Measurements from ENCODE around the gene MYH11. TPM values are rescaled to one million over a fixed set of nuclear protein-coding genes. Genes with fewer than 3 reads are reported as not detected.
"Not testable (repeated sequence)": the region's sequence is repeated elsewhere in the genome, so short reads cannot be mapped to it uniquely, and the experiment has no call there.

MYH11 gene
- total RNA-seq, 1 donor from 2014 or later = 0.04 TPM

DNA sequence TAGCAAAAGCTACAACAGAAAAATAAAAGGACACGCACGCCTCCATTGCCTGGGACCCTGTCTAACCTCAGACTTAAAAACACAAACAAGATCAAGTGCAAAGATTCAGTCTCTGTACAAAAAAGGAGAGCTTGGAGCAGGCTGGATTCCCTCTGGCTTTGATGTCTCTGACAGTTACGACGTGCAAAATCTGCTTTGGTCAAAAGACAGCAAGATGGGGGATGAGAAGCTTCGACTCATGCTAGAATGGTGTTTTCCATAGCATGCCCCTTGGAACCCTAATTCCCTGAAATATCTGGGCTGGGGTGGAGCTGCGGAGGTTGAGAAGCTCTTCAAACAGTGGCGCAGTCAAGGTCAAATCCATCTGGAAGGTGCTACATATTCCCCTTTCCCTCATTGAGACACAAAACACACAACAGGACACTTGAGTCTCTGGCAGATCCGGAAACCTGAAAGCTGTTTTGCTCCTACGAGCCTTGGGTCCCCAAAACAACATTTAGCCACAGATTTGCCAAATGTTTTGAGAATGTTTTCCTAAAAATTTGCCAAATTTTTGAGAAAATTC lies 9.1 kb downstream of the MYH11 start:
- no peaks in the 10 kb centered on the region for H3K36me3 ChIP-seq (ENCODE audit: control insufficient read depth, insufficient read depth, low read length)
- H3K4me3 ChIP-seq (ENCODE audit: low read depth, low read length) = no peak overlapping the region
- DNase-seq (ENCODE audit: low read depth) = no peak
- TF ChIP-seq, protein P1, sequence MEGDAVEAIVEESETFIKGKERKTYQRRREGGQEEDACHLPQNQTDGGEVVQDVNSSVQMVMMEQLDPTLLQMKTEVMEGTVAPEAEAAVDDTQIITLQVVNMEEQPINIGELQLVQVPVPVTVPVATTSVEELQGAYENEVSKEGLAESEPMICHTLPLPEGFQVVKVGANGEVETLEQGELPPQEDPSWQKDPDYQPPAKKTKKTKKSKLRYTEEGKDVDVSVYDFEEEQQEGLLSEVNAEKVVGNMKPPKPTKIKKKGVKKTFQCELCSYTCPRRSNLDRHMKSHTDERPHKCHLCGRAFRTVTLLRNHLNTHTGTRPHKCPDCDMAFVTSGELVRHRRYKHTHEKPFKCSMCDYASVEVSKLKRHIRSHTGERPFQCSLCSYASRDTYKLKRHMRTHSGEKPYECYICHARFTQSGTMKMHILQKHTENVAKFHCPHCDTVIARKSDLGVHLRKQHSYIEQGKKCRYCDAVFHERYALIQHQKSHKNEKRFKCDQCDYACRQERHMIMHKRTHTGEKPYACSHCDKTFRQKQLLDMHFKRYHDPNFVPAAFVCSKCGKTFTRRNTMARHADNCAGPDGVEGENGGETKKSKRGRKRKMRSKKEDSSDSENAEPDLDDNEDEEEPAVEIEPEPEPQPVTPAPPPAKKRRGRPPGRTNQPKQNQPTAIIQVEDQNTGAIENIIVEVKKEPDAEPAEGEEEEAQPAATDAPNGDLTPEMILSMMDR (IDR thresholded peaks at IDR 0.05; ENCODE audit: insufficient read depth, low read length, poor library complexity, severe bottlenecking) = no peak
- peaks cover 5% of the 10 kb centered on the region for H3K27me3 ChIP-seq (ENCODE audit: control insufficient read depth, insufficient read depth, low read length)

GRCh38 chr16:15846510-15846909 lies 10.3 kb downstream of the MYH11 start:
- DNase-seq (ENCODE audit: low read depth) = no peak
- Histone ChIP-seq H3K4me3 (ENCODE audit: low read depth, low read length) (no peak overlapping the region), H3K27me3 (ENCODE audit: control insufficient read depth, insufficient read depth, low read length) (peaks cover 5% of the 10 kb centered on the region), H3K36me3 (ENCODE audit: control insufficient read depth, insufficient read depth, low read length) (no peaks in the 10 kb centered on the region)
- TF ChIP-seq, protein P1 (IDR thresholded peaks at IDR 0.05; ENCODE audit: insufficient read depth, low read length, poor library complexity, severe bottlenecking) = no peak

GRCh38 chr16:15843635-15844279 lies 13.1 kb downstream of the MYH11 start:
- Histone ChIP-seq H3K36me3 (ENCODE audit: control insufficient read depth, insufficient read depth, low read length) (no peaks in the 10 kb centered on the region), H3K4me3 (ENCODE audit: low read depth, low read length) (no peak overlapping the region), H3K27me3 (ENCODE audit: control insufficient read depth, insufficient read depth, low read length) (peaks cover 5% of the 10 kb centered on the region)
- no peak for DNase-seq (ENCODE audit: low read depth)
- TF ChIP-seq, protein P1 (IDR thresholded peaks at IDR 0.05; ENCODE audit: insufficient read depth, low read length, poor library complexity, severe bottlenecking) = no peak

DNA sequence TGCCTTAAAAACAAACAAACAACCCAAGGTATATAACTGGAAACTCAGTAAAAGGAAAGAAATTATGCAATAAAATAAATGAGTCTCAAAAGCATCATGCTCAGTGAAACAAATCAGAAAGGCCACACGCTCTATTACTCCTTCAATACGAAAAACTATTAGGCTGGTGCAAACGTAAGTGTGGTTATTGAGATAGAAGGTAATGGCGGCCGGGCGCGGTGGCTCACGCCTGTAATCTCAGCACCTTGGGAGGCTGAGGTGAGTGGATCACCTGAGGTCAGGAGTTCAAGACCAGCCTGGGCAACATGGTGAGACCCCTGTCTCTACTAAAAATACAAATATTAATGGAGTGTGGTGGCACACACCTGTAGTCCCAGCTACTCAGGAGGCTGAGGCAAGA lies 17.6 kb downstream of the MYH11 start:
- DNase-seq (ENCODE audit: low read depth); H3K36me3 ChIP-seq (ENCODE audit: control insufficient read depth, insufficient read depth, low read length); H3K27me3 ChIP-seq (ENCODE audit: control insufficient read depth, insufficient read depth, low read length); H3K4me3 ChIP-seq (ENCODE audit: low read depth, low read length): not testable (repeated sequence)

- no peak for DNase-seq (ENCODE audit: low read depth)
- peaks cover 5% of the 10 kb centered on the region for H3K27me3 ChIP-seq (ENCODE audit: control insufficient read depth, insufficient read depth, low read length)
- H3K36me3 ChIP-seq (ENCODE audit: control insufficient read depth, insufficient read depth, low read length) = no peaks in the 10 kb centered on the region
- H3K4me3 ChIP-seq (ENCODE audit: low read depth, low read length) = no peak overlapping the region
- TF ChIP-seq, protein P1 (IDR thresholded peaks at IDR 0.05; ENCODE audit: insufficient read depth, low read length, poor library complexity, severe bottlenecking) = no peak
Measured at GRCh38 chr16:15837761-15838160, 19.1 kb downstream of the MYH11 start.

GRCh38 chr16:15836965-15837611 lies 19.7 kb downstream of the MYH11 start:
- H3K27me3 ChIP-seq (ENCODE audit: control insufficient read depth, insufficient read depth, low read length) = peaks cover 5% of the 10 kb centered on the region
- no peak for DNase-seq (ENCODE audit: low read depth)
- no peak overlapping the region for H3K4me3 ChIP-seq (ENCODE audit: low read depth, low read length)
- no peaks in the 10 kb centered on the region for H3K36me3 ChIP-seq (ENCODE audit: control insufficient read depth, insufficient read depth, low read length)
- TF ChIP-seq, protein P1 (IDR thresholded peaks at IDR 0.05; ENCODE audit: insufficient read depth, low read length, poor library complexity, severe bottlenecking) = no peak
